HCT116 (cell line): ENCODE results near the gene CNMD. TPM values are rescaled to one million over a fixed set of nuclear protein-coding genes. Genes with fewer than 3 reads are reported as not detected.
"Not testable (repeated sequence)": the region's sequence is repeated elsewhere in the genome, so short reads cannot be mapped to it uniquely, and the experiment has no call there.

Experiments used
- ATAC-seq: fragments of 200-7000 bp; cut with Tn5 transposase; 2 replicates; pipeline ENCODE4 v1.9.1; 2020; ENCODE audit warnings: mild to moderate bottlenecking, moderate library complexity
- BruUV-seq: library from RNA; stranded (reverse); fragments of 400-500 nt; replicated peaks from 2 replicates; lab custom pipeline; 2021; lab: Mats Ljungman, UMichigan
- CTCF ChIA-PET: fragments of 300-600 bp; sonication (Branson Sonifier 250); formaldehyde crosslinking; loops from one replicate; lab custom pipeline; 2021; ENCODE audit warnings: antibody characterized with exemption; lab: Charles Lee
- POLR2A ChIA-PET: fragments of 300-600, 350-600 bp; sonication (Branson Sonifier 250); formaldehyde crosslinking; loops from one replicate; lab custom pipeline; 2021; ENCODE audit warnings: antibody characterized with exemption; lab: Charles Lee
- RAD21 ChIA-PET, 2 experiments: fragments of 300-600 bp; sonication (Branson Sonifier 250); formaldehyde crosslinking; loops; one replicate each; lab custom pipeline; 2023; ENCODE audit warnings: low total read pairs in 2 of 2; ENCODE audit not compliant: uncharacterized antibody in 2 of 2, unreplicated experiment in 2 of 2, low non-redundant PET in 1 of 2; lab: Charles Lee
- DNase-seq: peaks from one replicate; pipeline ENCODE4 v3.0.0-alpha.2; 2010; ENCODE audit warnings: low read depth, low spot score
- H2AFZ ChIP-seq: fragments of 200-600 bp; shearing (Covaris generic), sonication (generic); 2 replicates; pipeline ENCODE4 v1.6.1; 2017; ENCODE audit warnings: low read depth, mixed run types, mixed read lengths, antibody characterized with exemption, low read length; ENCODE audit not compliant: poor library complexity, severe bottlenecking
- H3K27ac ChIP-seq: 2 replicates; pipeline ENCODE4 v1.5.1; 2012; ENCODE audit warnings: low read depth, low read length
- H3K27me3 ChIP-seq: fragments of 200-600 bp; sonication (generic); 2 replicates; pipeline ENCODE4 v1.6.1; 2016; ENCODE audit warnings: mixed run types, low read length, mixed read lengths; ENCODE audit not compliant: insufficient read depth
- H3K36me3 ChIP-seq, 2 experiments: fragments of 200-500 bp in 1 of 2; fragments of 200-600 bp in 1 of 2; sonication (Bioruptor generic) in 1 of 2; sonication (generic) in 1 of 2; 2 replicates each; pipeline versions ENCODE4 v1.5.1 to v1.6.1; 2014 to 2016; ENCODE audit warnings: low read length in 2 of 2, inconsistent platforms in 1 of 2, mixed read lengths in 1 of 2, mixed run types in 1 of 2; ENCODE audit not compliant: insufficient read depth in 2 of 2, control insufficient read depth in 1 of 2
- H3K4me1 ChIP-seq, 2 experiments: fragments of 200-600 bp in 1 of 2; sonication (generic) in 1 of 2; 2 replicates each; pipeline versions ENCODE4 v1.5.1 to v1.6.1; 2012 to 2017; ENCODE audit warnings: low read length in 2 of 2, inconsistent platforms in 1 of 2, mild to moderate bottlenecking in 1 of 2, mixed read lengths in 1 of 2, mixed run types in 1 of 2, moderate library complexity in 1 of 2; ENCODE audit not compliant: insufficient read depth in 2 of 2, control insufficient read depth in 1 of 2
- H3K4me2 ChIP-seq: fragments of 200-600 bp; sonication (generic); 2 replicates; pipeline ENCODE4 v1.6.1; 2017; ENCODE audit warnings: mixed run types, low read length, mixed read lengths
- H3K4me3 ChIP-seq, 2 experiments: fragments of 200-600 bp in 1 of 2; sonication (generic) in 1 of 2; replicated peaks in 1 of 2; 2 replicates each; pipeline ENCODE4 v1.5.1; 2011 to 2016; ENCODE audit warnings: low read length in 2 of 2, control low read depth in 1 of 2, low read depth in 1 of 2, mild to moderate bottlenecking in 1 of 2, mixed read lengths in 1 of 2, mixed run types in 1 of 2
- H3K79me2 ChIP-seq: fragments of 200-600 bp; sonication (generic); 2 replicates; pipeline ENCODE4 v1.6.1; 2017; ENCODE audit warnings: mild to moderate bottlenecking, mixed run types, low read length, moderate library complexity, mixed read lengths; ENCODE audit not compliant: insufficient read depth
- H3K9ac ChIP-seq: fragments of 200-600 bp; sonication (generic); 2 replicates; pipeline ENCODE4 v1.6.1; 2016; ENCODE audit warnings: low read length, mixed read lengths
- H3K9me2 ChIP-seq: fragments of 200-600 bp; sonication (generic), shearing (Covaris generic); 2 replicates; pipeline ENCODE4 v1.6.1; 2017; ENCODE audit warnings: mixed run types, mild to moderate bottlenecking, moderate library complexity; ENCODE audit not compliant: insufficient read depth
- H3K9me3 ChIP-seq, 2 experiments: fragments of 200-500 bp in 1 of 2; fragments of 200-600 bp in 1 of 2; sonication (Bioruptor generic) in 1 of 2; sonication (generic) in 1 of 2; 2 replicates each; pipeline ENCODE4 v1.6.1; 2014 to 2017; ENCODE audit warnings: low read length in 2 of 2, mixed read lengths in 2 of 2, inconsistent platforms in 1 of 2, low read depth in 1 of 2, mild to moderate bottlenecking in 1 of 2, mixed run types in 1 of 2, moderate library complexity in 1 of 2; ENCODE audit not compliant: control insufficient read depth in 1 of 2, insufficient read depth in 1 of 2
- H4K20me1 ChIP-seq: fragments of 200-600 bp; sonication (generic), shearing (Covaris generic); 2 replicates; pipeline ENCODE4 v1.6.1; 2017; ENCODE audit warnings: mixed run types, mild to moderate bottlenecking, moderate library complexity; ENCODE audit not compliant: insufficient read depth
- CBX3 ChIP-seq: IDR thresholded peaks from 2 replicates; pipeline ENCODE4 v1.6.1; 2012; ENCODE audit warnings: low read depth
- CTCF ChIP-seq, 3 experiments: fragments of 200-600 bp in 1 of 3; sonication (generic) in 1 of 3; IDR thresholded peaks in 2 of 3; conservative IDR thresholded peaks in 1 of 3; 2 replicates each; pipeline ENCODE4 v1.5.1; 2012 to 2017; ENCODE audit warnings: low read depth in 2 of 3, low read length in 2 of 3, antibody characterized with exemption in 1 of 3, borderline replicate concordance in 1 of 3, control low read depth in 1 of 3, mild to moderate bottlenecking in 1 of 3, mixed read lengths in 1 of 3, mixed run types in 1 of 3, moderate library complexity in 1 of 3; ENCODE audit not compliant: insufficient read depth in 1 of 3
- intact Hi-C: fragments of 100-400 bp; cut with micrococcal nuclease; formaldehyde crosslinking; loops from 2 replicates; pipeline ENCODE4 v1.10.0; 2022
- total RNA-seq: library from RNA; stranded (reverse); gene quantifications from one replicate; pipeline ENCODE4 v1.2.1, GENCODE V29; 2021; ENCODE audit not compliant: unreplicated experiment

CNMD gene
- total RNA-seq, 1 experiment from 2014 or later, result not detected

- DNase-seq, H3K36me3 ChIP-seq, H3K9me2 ChIP-seq, H3K9ac ChIP-seq, H3K27ac ChIP-seq, H3K79me2 ChIP-seq, intact Hi-C loops, H2AFZ ChIP-seq, POLR2A ChIA-PET, H4K20me1 ChIP-seq, H3K4me3 ChIP-seq, BruUV-seq, H3K9me3 ChIP-seq, H3K27me3 ChIP-seq, ATAC-seq, H3K4me1 ChIP-seq, RAD21 ChIA-PET, H3K4me2 ChIP-seq, CTCF ChIA-PET: not testable (repeated sequence)
Measured at GRCh38 chr13:52708266-52708665, 31.4 kb downstream of the CNMD start.

- Histone ChIP-seq H3K9me2 (no peaks in the 10 kb centered on the region), H3K27ac (no peak overlapping the region), H3K9me3 (no peaks in the 10 kb centered on the region), H3K4me3 (no peak overlapping the region), H3K9ac (no peak overlapping the region), H3K79me2 (no peaks in the 10 kb centered on the region), H3K4me1 (no peaks in the 10 kb centered on the region), H4K20me1 (no peaks in the 10 kb centered on the region), H3K27me3 (no peaks in the 10 kb centered on the region), H2AFZ (no peak overlapping the region)
- intact Hi-C loops, result loop anchor here (2.0 kb wide), 1 partner anchor 101 kb away; no protein-coding TSS in a partner anchor
- ChIA-PET POLR2A (no interaction called here), CTCF (no interaction called here), RAD21 (no interaction called here)
- ATAC-seq, result peak; percentile 79
- BruUV-seq, result no TSS peak
- no peak for DNase-seq
- no peak for TF ChIP-seq CBX3
- peak in 2 of 3 experiments; percentile 24 to 29; a peak in 2 of 6 replicates for TF ChIP-seq CTCF (IDR thresholded peaks at IDR 0.05 in 2 of 3, conservative IDR thresholded peaks at IDR 0.05 in 1 of 3; ENCODE audit: borderline replicate concordance in 1 of 3, insufficient read depth in 1 of 3, low read depth in 2 of 3, low read length in 2 of 3)
- TF ChIP-seq, all 23 proteins: peak for 1
- H3K4me2 ChIP-seq, result no peak overlapping the region
- no peaks in the 10 kb centered on the region for H3K36me3 ChIP-seq
Measured at GRCh38 chr13:52707375-52707774, 32.2 kb downstream of the CNMD start.
